Hepatocyte (in vitro differentiated cells): ENCODE results near the gene ATXN1. TPM values are rescaled to one million over a fixed set of nuclear protein-coding genes. Genes with fewer than 3 reads are reported as not detected.

Experiments
- DNase-seq: peaks from one replicate; pipeline ENCODE4 v3.0.0-alpha.2; 2016; ENCODE audit warnings: low spot score
- H2AFZ ChIP-seq: fragments of 200-600 bp; sonication (generic); 2 replicates; pipeline ENCODE4 v1.6.0; 2016; ENCODE audit warnings: antibody characterized with exemption, mild to moderate bottlenecking
- H3K27ac ChIP-seq: fragments of 200-600 bp; sonication (generic); 2 replicates; pipeline ENCODE4 v1.5.1; 2016; ENCODE audit warnings: mild to moderate bottlenecking
- H3K27me3 ChIP-seq: fragments of 200-600 bp; sonication (generic); 2 replicates; pipeline ENCODE4 v1.6.1; 2016
- H3K36me3 ChIP-seq: fragments of 200-600 bp; sonication (generic); replicated peaks from 2 replicates; pipeline ENCODE4 v1.5.1; 2016; ENCODE audit warnings: low read depth; ENCODE audit not compliant: insufficient read depth
- H3K4me1 ChIP-seq: fragments of 200-600 bp; sonication (generic); 2 replicates; pipeline ENCODE4 v1.5.1; 2016; ENCODE audit warnings: mild to moderate bottlenecking, moderate library complexity; ENCODE audit not compliant: insufficient read depth
- H3K4me2 ChIP-seq: fragments of 200-600 bp; sonication (generic); 2 replicates; pipeline ENCODE4 v1.6.0; 2016
- H3K4me3 ChIP-seq: fragments of 200-600 bp; sonication (generic); 2 replicates; pipeline ENCODE4 v1.5.1; 2016; ENCODE audit warnings: mild to moderate bottlenecking
- H3K79me2 ChIP-seq: fragments of 200-600 bp; sonication (generic); 2 replicates; pipeline ENCODE4 v1.6.0; 2017; ENCODE audit warnings: mild to moderate bottlenecking
- H3K9me2 ChIP-seq: fragments of 200-600 bp; sonication (generic); replicated peaks from 2 replicates; pipeline ENCODE4 v1.6.0; 2017; ENCODE audit warnings: mild to moderate bottlenecking; ENCODE audit not compliant: insufficient read depth
- H3K9me3 ChIP-seq: fragments of 200-600 bp; sonication (generic); 2 replicates; pipeline ENCODE4 v1.5.1; 2016; ENCODE audit warnings: low read depth, mild to moderate bottlenecking
- H4K20me1 ChIP-seq: fragments of 200-600 bp; sonication (generic); 2 replicates; pipeline ENCODE4 v1.6.0; 2016; ENCODE audit warnings: mild to moderate bottlenecking; ENCODE audit not compliant: insufficient read depth, poor library complexity, severe bottlenecking
- CTCF ChIP-seq: fragments of 200-600 bp; sonication (generic); IDR thresholded peaks from 2 replicates; pipeline ENCODE4 v1.5.1; 2016; ENCODE audit warnings: antibody characterized with exemption, mild to moderate bottlenecking; ENCODE audit not compliant: poor library complexity
- EZH2 ChIP-seq: fragments of 200-600 bp; sonication (generic); IDR thresholded peaks from 2 replicates; pipeline ENCODE4 v1.6.1; 2016; ENCODE audit warnings: antibody characterized with exemption, mild to moderate bottlenecking, borderline replicate concordance
- EZH2phosphoT487 ChIP-seq: fragments of 200-600 bp; sonication (generic); IDR thresholded peaks from one replicate; pipeline ENCODE4 v1.6.1; 2018; ENCODE audit warnings: antibody characterized with exemption, mild to moderate bottlenecking, low read depth, moderate library complexity; ENCODE audit not compliant: unreplicated experiment, severe bottlenecking
- WGBS: methylation state at CpG from one replicate; pipeline ENCODE4 v1.1.6; 2016; ENCODE audit warnings: low lambda C conversion rate; ENCODE audit errors: missing lambda C conversion rate; 5-methylcytosine and 5-hydroxymethylcytosine counted together
- polyA plus RNA-seq: library from polyadenylated mRNA; unstranded; fragments of >200 nt; fragmentation: Nextera tagmentation; extraction: Ambion mirVana; gene quantifications from 2 replicates; pipeline ENCODE4 v1.2.1, GENCODE V29; 2016
- total RNA-seq: library from RNA; depleted of rRNA; stranded (reverse); fragments of >200 nt; gene quantifications from 2 replicates; pipeline ENCODE4 v1.2.3, GENCODE V29; 2014

ATXN1 gene
- total and polyA plus RNA-seq, 2 experiments from 2014 or later = 14.7 to 32.6 TPM

DNA sequence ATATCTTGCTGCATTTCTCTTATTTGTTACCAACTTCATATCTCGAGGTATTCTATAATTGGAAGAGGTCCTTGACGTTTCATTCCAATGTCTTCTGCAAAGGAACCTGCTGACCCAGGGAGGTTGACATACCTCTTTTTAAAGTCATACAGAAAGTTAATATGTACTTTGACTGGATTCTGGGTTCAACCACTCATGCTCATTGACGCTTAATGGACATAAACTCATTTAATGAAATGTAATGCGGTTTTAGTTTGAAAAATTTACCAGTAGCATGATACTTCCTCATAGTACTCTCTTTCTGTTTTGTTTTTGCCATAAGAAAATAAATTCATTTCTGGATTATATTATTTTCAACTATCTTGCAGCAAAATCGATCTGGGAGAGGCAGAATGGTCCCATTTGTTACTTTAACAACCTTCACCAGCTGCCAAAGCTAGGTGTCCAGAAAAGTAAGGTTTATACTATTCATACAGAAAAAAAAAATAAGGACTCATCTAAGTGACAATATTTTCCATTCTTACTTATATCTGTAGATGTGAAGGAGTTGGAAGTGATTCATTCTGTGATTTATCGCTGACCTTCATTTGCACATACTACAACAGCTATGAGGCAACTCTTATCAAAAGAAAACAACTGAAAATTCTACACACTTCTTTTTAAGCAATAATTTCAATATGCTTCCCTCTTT lies 101.6 kb downstream of the ATXN1 start:
- H3K79me2 ChIP-seq = no peaks in the 10 kb centered on the region
- H3K4me1 ChIP-seq = peaks cover 5% of the 10 kb centered on the region
- H3K36me3 ChIP-seq = no peaks in the 10 kb centered on the region
- H4K20me1 ChIP-seq = no peaks in the 10 kb centered on the region
- H3K9me2 ChIP-seq = no peaks in the 10 kb centered on the region
- H3K4me2 ChIP-seq = no peak overlapping the region
- H3K27me3 ChIP-seq = no peaks in the 10 kb centered on the region
- H3K27ac ChIP-seq = no peak overlapping the region
- TF ChIP-seq EZH2 (no peak), EZH2phosphoT487 (no peak), CTCF (no peak)
- no peak for DNase-seq
- 86% methylated on average over 6 of the region's 6 CpGs for WGBS
- no peaks in the 10 kb centered on the region for H3K9me3 ChIP-seq
- H3K4me3 ChIP-seq = no peak overlapping the region
- H2AFZ ChIP-seq = no peak overlapping the region

DNA sequence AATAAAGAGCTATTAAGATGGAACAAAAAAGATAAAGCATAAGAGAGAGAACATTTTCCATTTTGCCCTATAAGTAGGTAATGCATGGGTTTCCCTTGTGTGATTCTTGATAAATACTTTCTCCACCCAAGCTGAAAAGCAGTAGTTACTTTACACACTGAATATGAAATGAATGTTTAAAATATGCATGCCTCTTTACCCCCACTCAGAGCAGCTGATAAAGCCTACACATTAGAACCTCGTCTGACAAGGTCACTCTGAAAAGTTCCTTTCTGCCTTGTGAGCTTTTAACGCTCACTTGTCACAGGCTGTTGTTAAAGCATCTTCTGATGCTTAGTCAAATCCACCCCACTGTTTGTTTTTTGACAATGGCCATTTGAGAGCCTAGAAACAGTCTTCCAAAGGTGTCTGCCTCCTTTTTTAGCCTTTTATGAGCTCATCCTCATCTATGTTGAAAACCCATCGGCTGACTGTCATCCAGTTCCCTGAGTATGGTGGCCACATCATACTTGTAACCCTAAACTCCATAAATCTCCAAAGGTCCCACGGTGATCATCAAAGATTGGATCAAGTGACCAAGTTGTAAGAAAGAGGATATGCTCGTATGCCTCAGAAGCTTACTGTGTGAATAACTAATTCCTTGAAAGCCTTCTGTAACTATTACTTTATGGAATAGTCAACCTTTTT lies 102.8 kb downstream of the ATXN1 start:
- peaks cover 5% of the 10 kb centered on the region for H3K4me1 ChIP-seq
- H3K79me2 ChIP-seq = no peaks in the 10 kb centered on the region
- no peak for DNase-seq
- no peaks in the 10 kb centered on the region for H3K9me3 ChIP-seq
- H3K4me3 ChIP-seq = no peak overlapping the region
- no peaks in the 10 kb centered on the region for H3K36me3 ChIP-seq
- no peaks in the 10 kb centered on the region for H4K20me1 ChIP-seq
- no peak overlapping the region for H3K27ac ChIP-seq
- TF ChIP-seq EZH2 (no peak), CTCF (no peak), EZH2phosphoT487 (no peak)
- 43% methylated on average over 5 of the region's 5 CpGs for WGBS
- no peak overlapping the region for H2AFZ ChIP-seq
- H3K9me2 ChIP-seq = no peaks in the 10 kb centered on the region
- no peaks in the 10 kb centered on the region for H3K27me3 ChIP-seq
- no peak overlapping the region for H3K4me2 ChIP-seq

DNA sequence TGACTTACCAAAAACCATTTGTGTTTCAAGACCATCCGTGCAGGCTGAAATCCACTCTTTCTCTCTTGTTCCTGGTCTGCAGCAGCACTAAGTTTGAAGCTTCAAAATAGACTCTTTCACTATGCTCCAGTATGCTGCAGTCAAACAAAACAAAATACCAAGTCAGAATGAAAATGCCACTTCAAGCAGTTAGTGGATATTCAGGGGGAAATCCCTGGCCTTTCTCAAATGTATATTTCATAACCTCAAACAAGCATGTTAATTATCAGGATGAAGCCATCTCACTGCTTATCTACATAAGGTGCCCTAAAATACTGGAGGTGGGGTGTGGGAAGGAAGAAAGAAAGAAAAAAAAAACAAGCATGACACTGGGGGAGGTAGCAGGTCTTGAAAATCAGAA lies 103.5 kb downstream of the ATXN1 start:
- Histone ChIP-seq H3K79me2 (no peaks in the 10 kb centered on the region), H3K9me2 (no peaks in the 10 kb centered on the region), H3K4me2 (no peak overlapping the region), H2AFZ (no peak overlapping the region), H3K27me3 (no peaks in the 10 kb centered on the region), H3K9me3 (no peaks in the 10 kb centered on the region), H3K4me1 (peaks cover 5% of the 10 kb centered on the region), H4K20me1 (no peaks in the 10 kb centered on the region), H3K4me3 (no peak overlapping the region), H3K36me3 (no peaks in the 10 kb centered on the region), H3K27ac (no peak overlapping the region)
- WGBS = 81% methylated on average over 1 of the region's 1 CpG
- TF ChIP-seq CTCF = no peak
- no peak for TF ChIP-seq EZH2phosphoT487
- no peak for TF ChIP-seq EZH2
- no peak for DNase-seq
